Adrenal gland (tissue), 5 donors: Measurements from ENCODE around the gene UXS1.

Experiments used
- CTCF ChIP-seq, 6 experiments: fragments of 450-650 bp in 4 of 6; fragments of 200-600 bp in 2 of 6; sonication (generic) in 1 of 6; IDR thresholded peaks; 1 replicate in 5 of 6; 2 replicates in 1 of 6; pipeline versions ENCODE4 v1.5.1 to v1.8.0; 2016 to 2021; ENCODE audit warnings: antibody characterized with exemption in 6 of 6, mild to moderate bottlenecking in 2 of 6, moderate library complexity in 1 of 6
- POLR2A ChIP-seq, 2 donors: fragments of 450-650 bp; IDR thresholded peaks; one replicate each; pipeline ENCODE4 v1.6.1; 2017; ENCODE audit warnings: antibody characterized with exemption in 2 of 2, mild to moderate bottlenecking in 2 of 2, moderate library complexity in 1 of 2
- donor health status: DM: no; HTN: no; CAD: no.

- TF ChIP-seq CTCF (IDR thresholded peaks at IDR 0.05) (no peak), POLR2A (IDR thresholded peaks at IDR 0.05) (no peak)
These were observed 66.8 kb downstream of the UXS1 start for GRCh38 chr2:106127282-106127771.
